ENCODE results near the gene CD244.

GRCh38 chr1:160808289-160808688 lies 54.4 kb downstream of the CD244 start:
- TF ChIP-seq CTCF (IDR thresholded peaks at IDR 0.05 in 8 of 11, conservative IDR thresholded peaks at IDR 0.05 in 3 of 11) (no peak), POLR2A (IDR thresholded peaks at IDR 0.05) (no peak)
